Neural progenitor cell (in vitro differentiated cells): ENCODE data around the gene DNER. TPM values are rescaled to one million over a fixed set of nuclear protein-coding genes. Genes with fewer than 3 reads are reported as not detected.

Experiments used
- DNase-seq: peaks from one replicate; pipeline ENCODE4 v3.0.0-alpha.2; 2016; ENCODE audit warnings: low spot score
- H2AFZ ChIP-seq: fragments of 200-600 bp; sonication (generic); replicated peaks from 2 replicates; pipeline ENCODE4 v1.6.1; 2016; ENCODE audit warnings: antibody characterized with exemption
- H3F3A ChIP-seq: fragments of 200-600 bp; sonication (generic); 2 replicates; pipeline ENCODE4 v1.6.1; 2016; ENCODE audit warnings: antibody characterized with exemption, low read depth
- H3K27ac ChIP-seq: fragments of 200-600 bp; sonication (generic); 2 replicates; pipeline ENCODE4 v1.5.1; 2016; ENCODE audit warnings: mild to moderate bottlenecking
- H3K27me3 ChIP-seq: fragments of 200-600 bp; sonication (generic); 2 replicates; pipeline ENCODE4 v1.6.1; 2016; ENCODE audit warnings: mild to moderate bottlenecking, moderate library complexity
- H3K36me3 ChIP-seq: fragments of 200-600 bp; sonication (generic); 2 replicates; pipeline ENCODE4 v1.5.1; 2016
- H3K4me1 ChIP-seq: fragments of 200-600 bp; sonication (generic); 2 replicates; pipeline ENCODE4 v1.6.1; 2016; ENCODE audit warnings: mixed run types
- H3K4me2 ChIP-seq: fragments of 200-600 bp; sonication (generic); 2 replicates; pipeline ENCODE4 v1.6.1; 2016
- H3K4me3 ChIP-seq: fragments of 200-600 bp; sonication (generic); 2 replicates; pipeline ENCODE4 v1.5.1; 2016
- H3K79me2 ChIP-seq: fragments of 200-600 bp; sonication (generic); 2 replicates; pipeline ENCODE4 v1.6.1; 2016; ENCODE audit warnings: low read depth
- H3K9ac ChIP-seq: fragments of 200-600 bp; sonication (generic); 2 replicates; pipeline ENCODE4 v1.6.1; 2016
- H3K9me3 ChIP-seq: fragments of 200-600 bp; sonication (generic); 2 replicates; pipeline ENCODE4 v1.5.1; 2016; ENCODE audit warnings: low read depth
- H4K20me1 ChIP-seq: fragments of 200-600 bp; sonication (generic); 2 replicates; pipeline ENCODE4 v1.6.1; 2016; ENCODE audit warnings: low read depth
- H3K27ac Mint-ChIP-seq: 3 replicates; pipeline ENCODE4 v1.8.0; 2021; ENCODE audit warnings: mixed read lengths
- H3K27me3 Mint-ChIP-seq: 2 replicates; pipeline ENCODE4 v1.8.0; 2022; ENCODE audit warnings: low read depth, mild to moderate bottlenecking, inconsistent platforms, moderate library complexity, mixed read lengths; ENCODE audit not compliant: insufficient read depth
- H3K36me3 Mint-ChIP-seq: 3 replicates; pipeline ENCODE4 v1.8.0; 2021; ENCODE audit warnings: mixed read lengths
- H3K4me1 Mint-ChIP-seq: 3 replicates; pipeline ENCODE4 v1.8.0; 2021; ENCODE audit warnings: mixed read lengths
- H3K4me3 Mint-ChIP-seq: 3 replicates; pipeline ENCODE4 v1.8.0; 2021; ENCODE audit warnings: mild to moderate bottlenecking, moderate library complexity, mixed read lengths
- H3K9me3 Mint-ChIP-seq: 3 replicates; pipeline ENCODE4 v1.8.0; 2020; ENCODE audit warnings: mixed read lengths
- EZH2 ChIP-seq: fragments of 200-600 bp; sonication (generic); IDR thresholded peaks from 2 replicates; pipeline ENCODE4 v1.6.1; 2017; ENCODE audit warnings: antibody characterized with exemption, mild to moderate bottlenecking, moderate library complexity
- EZH2phosphoT487 ChIP-seq: fragments of 200-600 bp; sonication (generic); IDR thresholded peaks from 2 replicates; pipeline ENCODE4 v1.6.1; 2017; ENCODE audit warnings: antibody characterized with exemption
- total RNA-seq: library from RNA; depleted of rRNA; stranded (reverse); fragments of >200 nt; gene quantifications from 2 replicates; pipeline ENCODE4 v1.2.3, GENCODE V29; 2015; ENCODE audit warnings: low replicate concordance
- TF ChIP-seq, protein P1 (sequence below): fragments of 200-600 bp; sonication (generic); IDR thresholded peaks from 2 replicates; pipeline ENCODE4 v1.5.1; 2017; ENCODE audit warnings: antibody characterized with exemption, mild to moderate bottlenecking

The DNER gene
- total RNA-seq, 1 donor from 2014 or later, result 0.97 TPM

GRCh38 chr2:229490167-229490566, 224.2 kb downstream of the DNER start:
- no peak overlapping the region for H3K27ac ChIP-seq
- no peaks in the 10 kb centered on the region for H3K27me3 ChIP-seq
- no peaks in the 10 kb centered on the region for H3K9me3 ChIP-seq
- Mint-ChIP-seq H3K9me3 (peaks cover 3% of the 10 kb centered on the region), H3K27ac (no peak overlapping the region), H3K4me3 (no peak overlapping the region), H3K4me1 (peaks cover 3% of the 10 kb centered on the region), H3K27me3 (no peaks in the 10 kb centered on the region), H3K36me3 (no peaks in the 10 kb centered on the region)
- no peaks in the 10 kb centered on the region for H3K79me2 ChIP-seq
- no peak overlapping the region for H2AFZ ChIP-seq
- H3F3A ChIP-seq, result no peaks in the 10 kb centered on the region
- H3K36me3 ChIP-seq, result no peaks in the 10 kb centered on the region
- no peaks in the 10 kb centered on the region for H4K20me1 ChIP-seq
- no peak overlapping the region for H3K4me3 ChIP-seq
- TF ChIP-seq EZH2 (no peak), EZH2phosphoT487 (no peak)
- TF ChIP-seq, protein P1, sequence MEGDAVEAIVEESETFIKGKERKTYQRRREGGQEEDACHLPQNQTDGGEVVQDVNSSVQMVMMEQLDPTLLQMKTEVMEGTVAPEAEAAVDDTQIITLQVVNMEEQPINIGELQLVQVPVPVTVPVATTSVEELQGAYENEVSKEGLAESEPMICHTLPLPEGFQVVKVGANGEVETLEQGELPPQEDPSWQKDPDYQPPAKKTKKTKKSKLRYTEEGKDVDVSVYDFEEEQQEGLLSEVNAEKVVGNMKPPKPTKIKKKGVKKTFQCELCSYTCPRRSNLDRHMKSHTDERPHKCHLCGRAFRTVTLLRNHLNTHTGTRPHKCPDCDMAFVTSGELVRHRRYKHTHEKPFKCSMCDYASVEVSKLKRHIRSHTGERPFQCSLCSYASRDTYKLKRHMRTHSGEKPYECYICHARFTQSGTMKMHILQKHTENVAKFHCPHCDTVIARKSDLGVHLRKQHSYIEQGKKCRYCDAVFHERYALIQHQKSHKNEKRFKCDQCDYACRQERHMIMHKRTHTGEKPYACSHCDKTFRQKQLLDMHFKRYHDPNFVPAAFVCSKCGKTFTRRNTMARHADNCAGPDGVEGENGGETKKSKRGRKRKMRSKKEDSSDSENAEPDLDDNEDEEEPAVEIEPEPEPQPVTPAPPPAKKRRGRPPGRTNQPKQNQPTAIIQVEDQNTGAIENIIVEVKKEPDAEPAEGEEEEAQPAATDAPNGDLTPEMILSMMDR, result no peak
- H3K4me1 ChIP-seq, result peaks cover 11% of the 10 kb centered on the region
- H3K9ac ChIP-seq, result no peak overlapping the region
- no peak for DNase-seq
- no peak overlapping the region for H3K4me2 ChIP-seq

- no peak overlapping the region for H3K4me2 ChIP-seq
- Mint-ChIP-seq H3K4me1 (peaks cover 3% of the 10 kb centered on the region), H3K27ac (no peak overlapping the region), H3K9me3 (peaks cover 3% of the 10 kb centered on the region), H3K27me3 (no peaks in the 10 kb centered on the region), H3K36me3 (no peaks in the 10 kb centered on the region), H3K4me3 (no peak overlapping the region)
- no peaks in the 10 kb centered on the region for H3K79me2 ChIP-seq
- H3K27me3 ChIP-seq, result no peaks in the 10 kb centered on the region
- no peak for DNase-seq
- H3K9ac ChIP-seq, result no peak overlapping the region
- H3K4me1 ChIP-seq, result peaks cover 11% of the 10 kb centered on the region
- TF ChIP-seq EZH2phosphoT487 (no peak), EZH2 (no peak)
- TF ChIP-seq, protein P1, result no peak
- H3K36me3 ChIP-seq, result no peaks in the 10 kb centered on the region
- H3K4me3 ChIP-seq, result no peak overlapping the region
- no peaks in the 10 kb centered on the region for H3K9me3 ChIP-seq
- H3F3A ChIP-seq, result no peaks in the 10 kb centered on the region
- H4K20me1 ChIP-seq, result no peaks in the 10 kb centered on the region
- no peak overlapping the region for H2AFZ ChIP-seq
- H3K27ac ChIP-seq, result no peak overlapping the region
These were observed 225.3 kb downstream of the DNER start for GRCh38 chr2:229489016-229489415.

- DNase-seq, result no peak
- no peak overlapping the region for H3K27ac Mint-ChIP-seq
- Histone ChIP-seq H3K4me2 (no peak overlapping the region), H2AFZ (no peak overlapping the region), H3F3A (no peaks in the 10 kb centered on the region), H3K27ac (no peak overlapping the region), H3K79me2 (no peaks in the 10 kb centered on the region), H4K20me1 (no peaks in the 10 kb centered on the region), H3K9me3 (no peaks in the 10 kb centered on the region), H3K27me3 (no peaks in the 10 kb centered on the region), H3K4me1 (peaks cover 11% of the 10 kb centered on the region), H3K9ac (no peak overlapping the region), H3K4me3 (no peak overlapping the region), H3K36me3 (no peaks in the 10 kb centered on the region)
- peaks cover 3% of the 10 kb centered on the region for H3K9me3 Mint-ChIP-seq
- no peaks in the 10 kb centered on the region for H3K36me3 Mint-ChIP-seq
- no peaks in the 10 kb centered on the region for H3K27me3 Mint-ChIP-seq
- H3K4me3 Mint-ChIP-seq, result no peak overlapping the region
- H3K4me1 Mint-ChIP-seq, result peaks cover 3% of the 10 kb centered on the region
- no peak for TF ChIP-seq EZH2
- no peak for TF ChIP-seq EZH2phosphoT487
- TF ChIP-seq, protein P1, result no peak
These were observed 226.1 kb downstream of the DNER start for GRCh38 chr2:229488232-229488631.
